Measurements from ENCODE around the gene UNC79. TPM values are rescaled to one million over a fixed set of nuclear protein-coding genes. Genes with fewer than 3 reads are reported as not detected.

UNC79 gene
- total and polyA plus RNA-seq, 2 donors from 2014 or later: 0.56 to 0.79 TPM

- Histone ChIP-seq H3K27ac (ENCODE audit: low read depth in 2 of 2, low read length in 2 of 2) (no peak overlapping the region), H3K9ac (ENCODE audit: low read length in 3 of 3) (no peak overlapping the region), H3K27me3 (ENCODE audit: control insufficient read depth, insufficient read depth, low read length) (no peaks in the 10 kb centered on the region), H3K36me3 (ENCODE audit: control insufficient read depth in 2 of 3, insufficient read depth in 3 of 3, low read length in 3 of 3) (no peaks in the 10 kb centered on the region), H3K4me3 (ENCODE audit: low read length in 3 of 3) (no peak overlapping the region), H3K4me1 (ENCODE audit: control insufficient read depth in 2 of 3, insufficient read depth in 2 of 3, low read depth in 1 of 3, low read length in 3 of 3) (no peaks in the 10 kb centered on the region), H3K9me3 (ENCODE audit: control insufficient read depth in 2 of 3, insufficient read depth in 1 of 3, low read length in 3 of 3) (no peaks in the 10 kb centered on the region)
- FAIRE-seq (no peak), DNase-seq (no peak)
- intact Hi-C loops (cut with DNase I): loop anchor here (10.0 kb wide), 1 partner anchor 247 kb away; no protein-coding TSS in a partner anchor
- TF ChIP-seq CTCF (IDR thresholded peaks at IDR 0.05; ENCODE audit: borderline replicate concordance, extremely low read depth, insufficient read depth): no peak
Observed at GRCh38 chr14:93657875-93658274, 227.1 kb downstream of the UNC79 start.

GRCh38 chr14:93663317-93663716, 232.6 kb downstream of the UNC79 start:
- Histone ChIP-seq H3K4me1 (ENCODE audit: control insufficient read depth in 2 of 3, insufficient read depth in 2 of 3, low read depth in 1 of 3, low read length in 3 of 3) (no peaks in the 10 kb centered on the region), H3K27me3 (ENCODE audit: control insufficient read depth, insufficient read depth, low read length) (no peaks in the 10 kb centered on the region), H3K4me3 (ENCODE audit: low read length in 3 of 3) (no peak overlapping the region), H3K36me3 (ENCODE audit: control insufficient read depth in 2 of 3, insufficient read depth in 3 of 3, low read length in 3 of 3) (no peaks in the 10 kb centered on the region), H3K9me3 (ENCODE audit: control insufficient read depth in 2 of 3, insufficient read depth in 1 of 3, low read length in 3 of 3) (peaks cover 0 to 18% (median 5%) of the 10 kb centered on the region in 3 donors), H3K9ac (ENCODE audit: low read length in 3 of 3) (no peak overlapping the region), H3K27ac (ENCODE audit: low read depth in 2 of 2, low read length in 2 of 2) (no peak overlapping the region)
- DNase-seq: no peak
- no peak for TF ChIP-seq CTCF (IDR thresholded peaks at IDR 0.05; ENCODE audit: borderline replicate concordance, extremely low read depth, insufficient read depth)
- intact Hi-C loops (cut with DNase I): no loop called here
- no peak for FAIRE-seq

- FAIRE-seq: peak; percentile 96
Observed at GRCh38 chr14:93665169-93665568, 234.4 kb downstream of the UNC79 start.

More at GRCh38 chr14:93665169-93665568, 234.4 kb downstream of the UNC79 start:
- Histone ChIP-seq H3K9me3 (ENCODE audit: control insufficient read depth in 2 of 3, insufficient read depth in 1 of 3, low read length in 3 of 3) (peaks cover 0 to 18% (median 5%) of the 10 kb centered on the region in 3 donors), H3K4me3 (ENCODE audit: low read length in 3 of 3) (no peak overlapping the region), H3K36me3 (ENCODE audit: control insufficient read depth in 2 of 3, insufficient read depth in 3 of 3, low read length in 3 of 3) (no peaks in the 10 kb centered on the region), H3K27me3 (ENCODE audit: control insufficient read depth, insufficient read depth, low read length) (no peaks in the 10 kb centered on the region), H3K9ac (ENCODE audit: low read length in 3 of 3) (no peak overlapping the region), H3K4me1 (ENCODE audit: control insufficient read depth in 2 of 3, insufficient read depth in 2 of 3, low read depth in 1 of 3, low read length in 3 of 3) (no peaks in the 10 kb centered on the region), H3K27ac (ENCODE audit: low read depth in 2 of 2, low read length in 2 of 2) (no peak overlapping the region)
- intact Hi-C loops (cut with DNase I): no loop called here
- TF ChIP-seq CTCF (IDR thresholded peaks at IDR 0.05; ENCODE audit: borderline replicate concordance, extremely low read depth, insufficient read depth): no peak
- DNase-seq: no peak
